Amygdala (tissue), 56 donors: Measurements from ENCODE around the gene LIMCH1.
A peak's percentile ranks its signal among the peaks of the same experiment; 100 is the strongest.
"Not testable (repeated sequence)": the region's sequence is repeated elsewhere in the genome, so short reads cannot be mapped to it uniquely, and the experiment has no call there.

Experiments used
- DNase-seq, 56 donors: peaks; one replicate each; lab custom pipeline; 2025; lab: John Stamatoyannopoulos, UW

Gene LIMCH1

GRCh38 chr4:41538017-41538733 is at the start of gene LIMCH1:
Gene LIMCH1, plus strand, starts transcription at chr4:41538157. Its CDS starts 67,839 bp downstream, at chr4:41605996.
- peak in 1 of 56 donors; percentile 6 for DNase-seq

GRCh38 chr4:41491081-41491576 is 46.8 kb upstream of the LIMCH1 start:
- DNase-seq = not testable (repeated sequence)

DNA sequence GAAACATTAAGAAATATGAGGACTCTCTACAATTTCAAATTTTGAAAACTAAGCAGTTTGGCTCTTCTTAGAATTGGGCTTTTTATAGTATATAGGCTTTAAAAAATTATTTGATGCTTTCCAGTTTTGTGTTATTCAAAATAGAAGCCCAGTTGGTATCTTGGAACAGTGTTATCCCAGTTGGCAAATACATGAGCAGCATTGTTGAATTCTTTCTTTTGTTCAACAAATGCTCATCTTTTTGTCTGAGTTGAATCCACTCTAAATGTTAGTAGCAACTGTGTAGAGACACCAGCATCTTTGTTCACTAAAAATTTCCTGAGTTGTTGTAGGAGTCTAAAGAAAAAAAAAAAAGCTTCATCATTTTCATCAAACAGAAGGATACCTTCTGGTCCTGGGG is 41.0 kb upstream of the LIMCH1 start:
- no peak for DNase-seq

GRCh38 chr4:41498177-41498576 is 39.8 kb upstream of the LIMCH1 start:
- no peak for DNase-seq

GRCh38 chr4:41504167-41504818 is 33.7 kb upstream of the LIMCH1 start:
- no peak for DNase-seq

- DNase-seq = peak in 30 of 56 donors; percentile 3 to 72 (median 22)
These were observed 32.7 kb upstream of the LIMCH1 start for GRCh38 chr4:41505161-41505661.

- DNase-seq = no peak
These were observed 31.8 kb upstream of the LIMCH1 start for GRCh38 chr4:41506130-41506529.

GRCh38 chr4:41507291-41507947 is 30.5 kb upstream of the LIMCH1 start:
- no peak for DNase-seq

- DNase-seq = peak in 27 of 56 donors; percentile 3 to 78 (median 18)
These were observed 28.5 kb upstream of the LIMCH1 start for GRCh38 chr4:41509451-41509866.

DNA sequence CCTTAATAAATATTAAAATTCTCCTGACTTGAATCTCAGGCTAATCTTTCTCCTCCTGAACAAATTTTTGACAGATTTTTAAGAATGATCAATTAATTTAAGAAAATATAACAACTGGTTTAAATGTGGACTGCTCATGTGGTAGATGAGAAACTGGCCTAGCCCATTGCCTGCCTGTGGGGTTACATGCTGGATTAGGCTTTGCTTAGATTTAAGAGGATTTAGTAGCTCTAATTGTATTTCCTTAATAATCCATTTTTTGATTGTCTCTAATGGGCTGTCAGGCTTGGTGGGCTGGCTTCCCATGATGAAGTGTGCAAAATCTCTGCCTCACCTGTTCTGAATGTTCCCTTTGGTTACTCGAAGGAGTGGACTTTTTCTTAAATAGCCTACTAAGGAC is 27.8 kb upstream of the LIMCH1 start:
- DNase-seq = no peak

DNA sequence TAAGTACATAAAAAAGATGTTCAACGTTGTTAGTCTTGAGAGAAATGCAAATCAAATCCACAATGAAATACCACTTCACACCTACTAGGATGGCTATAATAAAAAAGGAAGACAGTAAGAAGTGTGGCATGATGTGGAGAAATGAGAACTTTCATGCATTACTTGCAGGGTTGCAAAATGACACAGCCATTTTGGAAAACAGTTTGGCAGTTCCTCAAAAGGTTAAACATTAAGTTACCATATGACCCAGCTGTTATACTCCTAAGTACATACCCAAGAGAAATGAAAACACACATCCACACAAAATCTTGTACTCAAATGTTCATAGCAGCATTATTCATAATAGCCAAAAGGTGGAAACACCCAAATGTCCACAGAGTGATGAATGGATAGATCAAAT is 25.8 kb upstream of the LIMCH1 start:
- DNase-seq = no peak

DNA sequence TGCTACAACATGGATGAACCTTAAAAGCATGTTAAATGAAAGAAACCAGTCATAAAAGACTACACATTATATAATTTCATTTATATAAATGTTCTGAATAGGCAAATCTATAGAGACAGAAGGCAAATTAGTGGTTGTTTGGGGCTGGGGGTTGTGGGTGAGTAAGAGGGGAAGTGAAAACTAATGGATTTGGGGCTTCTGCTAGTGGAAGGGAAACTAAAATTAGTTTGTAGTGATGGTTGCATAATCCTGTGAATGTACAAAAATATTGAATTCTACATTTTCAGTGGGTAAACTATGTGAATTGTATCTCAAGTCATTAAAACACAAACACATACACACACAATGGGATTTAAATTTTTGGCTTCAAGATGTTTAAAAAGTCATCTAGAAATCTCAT is 25.4 kb upstream of the LIMCH1 start:
- DNase-seq = no peak

DNA sequence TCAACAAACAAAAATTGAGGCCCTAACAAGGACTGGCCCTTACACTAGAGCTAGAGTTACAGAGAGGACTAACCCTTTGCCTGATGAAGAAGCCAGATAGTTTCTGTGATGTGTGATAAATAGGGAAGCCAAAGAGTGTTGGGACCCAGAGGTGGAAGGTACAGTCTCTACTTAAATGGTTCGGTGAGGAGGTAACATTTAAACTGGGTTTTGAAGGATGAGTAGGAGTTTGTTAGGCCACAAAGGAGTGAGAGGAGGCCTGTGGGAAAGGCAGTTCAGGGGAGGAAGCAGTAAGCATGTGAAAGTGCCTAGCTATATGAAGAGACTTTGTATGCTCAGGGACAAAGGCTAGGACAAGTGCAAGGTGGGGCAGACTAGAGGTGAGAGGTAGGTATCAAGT is 23.8 kb upstream of the LIMCH1 start:
- DNase-seq = no peak

GRCh38 chr4:41514766-41515481 is 23.0 kb upstream of the LIMCH1 start:
- no peak for DNase-seq

DNA sequence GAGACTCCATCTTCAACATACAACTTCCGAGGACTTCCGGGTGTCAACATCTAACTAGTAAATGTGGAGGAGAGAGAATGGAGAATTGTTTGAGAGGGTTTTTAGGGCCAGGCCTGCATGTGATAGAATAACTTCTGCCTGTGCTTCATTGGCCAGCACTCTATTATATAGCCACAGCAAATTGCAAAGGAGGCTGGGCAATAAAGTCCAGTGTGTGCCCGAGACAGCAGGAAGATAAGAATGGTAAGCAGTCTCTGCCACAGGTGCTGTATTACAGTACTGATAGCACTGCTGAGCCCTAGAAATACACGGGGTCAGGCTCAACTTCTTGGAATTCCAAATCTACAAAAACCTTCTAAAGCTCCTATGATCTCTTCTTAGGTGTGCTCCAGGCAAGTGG is 20.8 kb upstream of the LIMCH1 start:
- no peak for DNase-seq

DNA sequence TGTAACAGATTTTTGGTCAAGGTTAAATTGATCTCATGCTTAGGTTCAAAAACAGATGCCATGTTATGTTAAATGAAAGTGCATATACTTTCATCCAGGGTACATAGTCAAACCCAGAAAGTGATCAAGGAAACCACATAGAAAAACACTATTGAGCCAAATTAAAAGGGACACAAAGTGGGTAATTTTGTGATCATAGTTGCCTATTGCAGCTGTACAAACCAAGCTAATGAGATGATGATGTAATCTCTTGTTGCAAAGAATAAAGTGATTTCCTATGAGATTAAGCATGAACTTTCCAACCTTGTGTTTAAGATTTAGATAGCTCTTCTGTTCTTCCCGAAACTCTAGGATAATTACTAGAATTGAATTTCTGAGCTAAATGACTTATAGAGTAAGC is 20.2 kb upstream of the LIMCH1 start:
- no peak for DNase-seq

DNA sequence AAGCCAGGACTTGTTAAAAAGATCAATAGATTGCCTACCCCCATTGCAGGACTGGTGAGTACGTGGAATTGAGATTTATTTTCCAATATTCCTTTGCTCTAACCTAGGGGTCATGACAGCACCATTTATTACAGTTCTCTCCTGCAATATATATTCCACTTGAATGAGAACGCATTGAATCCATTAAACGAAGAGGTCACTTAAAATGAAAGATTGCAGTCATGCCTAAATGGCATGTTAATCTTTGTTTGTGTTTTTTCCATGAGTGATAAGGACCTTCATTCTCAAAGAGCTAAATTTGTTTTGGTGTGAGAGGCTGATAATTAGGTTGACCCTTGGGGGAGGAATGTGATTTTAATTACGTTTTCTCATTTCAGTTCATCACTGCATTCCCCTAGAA is 13.5 kb upstream of the LIMCH1 start:
- no peak for DNase-seq

DNA sequence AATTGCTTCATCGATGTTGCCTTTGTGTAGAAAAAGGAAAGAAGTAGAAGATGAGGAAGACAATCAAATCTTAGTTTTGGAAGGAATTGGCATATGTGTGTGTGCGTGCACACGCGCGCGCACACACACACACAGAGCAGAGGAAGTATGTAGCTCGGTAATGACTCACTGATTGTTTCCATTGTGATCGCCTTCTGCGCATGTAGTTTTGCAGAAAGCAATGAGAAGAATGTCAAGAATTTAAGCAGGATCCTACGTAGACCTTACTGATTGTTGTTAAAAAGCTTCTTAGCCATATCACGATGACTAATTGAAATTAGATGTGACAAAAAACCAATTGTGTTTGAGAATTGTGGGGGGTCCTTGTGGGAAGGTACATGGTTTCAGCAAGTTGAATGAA is 12.8 kb upstream of the LIMCH1 start:
- no peak for DNase-seq

GRCh38 chr4:41526628-41527027 is 11.3 kb upstream of the LIMCH1 start:
- no peak for DNase-seq

DNA sequence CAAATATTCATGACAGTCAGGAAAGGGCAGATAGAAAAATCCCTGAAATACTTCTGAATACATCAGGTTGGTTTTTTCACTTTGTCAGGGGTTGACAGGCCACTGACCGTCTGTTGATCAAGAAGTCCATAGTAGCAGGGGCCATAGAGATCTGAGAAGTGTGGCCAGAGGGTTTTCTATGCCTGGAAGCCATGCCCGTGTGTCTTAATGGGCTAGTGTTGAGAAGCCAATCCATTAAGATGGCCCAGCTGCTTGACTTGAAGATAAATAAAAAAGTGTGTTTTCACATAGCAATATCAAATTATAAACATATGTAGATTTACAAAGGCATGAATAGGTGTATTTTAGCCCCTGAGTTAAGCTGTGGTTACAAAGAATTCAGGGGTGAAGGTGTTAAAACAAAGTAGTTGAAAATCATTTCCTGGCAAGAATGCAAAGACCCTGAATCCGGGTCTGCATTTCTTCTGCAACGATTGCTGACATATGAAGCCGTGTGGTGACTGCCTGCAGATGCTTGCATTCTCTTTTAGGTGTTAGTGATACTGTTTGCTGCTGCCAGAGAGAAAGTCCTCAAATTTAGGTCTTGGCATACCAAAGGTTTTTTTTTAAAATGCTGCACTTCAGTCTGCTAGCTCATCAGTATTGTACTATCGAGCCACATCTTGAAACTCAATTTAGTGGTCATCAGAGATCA is 9.3 kb upstream of the LIMCH1 start:
- DNase-seq = no peak
